ENCODE measurements around the gene PRPF39.
"Not testable (repeated sequence)": the region's sequence is repeated elsewhere in the genome, so short reads cannot be mapped to it uniquely, and the experiment has no call there.

PRPF39 gene, protein sequence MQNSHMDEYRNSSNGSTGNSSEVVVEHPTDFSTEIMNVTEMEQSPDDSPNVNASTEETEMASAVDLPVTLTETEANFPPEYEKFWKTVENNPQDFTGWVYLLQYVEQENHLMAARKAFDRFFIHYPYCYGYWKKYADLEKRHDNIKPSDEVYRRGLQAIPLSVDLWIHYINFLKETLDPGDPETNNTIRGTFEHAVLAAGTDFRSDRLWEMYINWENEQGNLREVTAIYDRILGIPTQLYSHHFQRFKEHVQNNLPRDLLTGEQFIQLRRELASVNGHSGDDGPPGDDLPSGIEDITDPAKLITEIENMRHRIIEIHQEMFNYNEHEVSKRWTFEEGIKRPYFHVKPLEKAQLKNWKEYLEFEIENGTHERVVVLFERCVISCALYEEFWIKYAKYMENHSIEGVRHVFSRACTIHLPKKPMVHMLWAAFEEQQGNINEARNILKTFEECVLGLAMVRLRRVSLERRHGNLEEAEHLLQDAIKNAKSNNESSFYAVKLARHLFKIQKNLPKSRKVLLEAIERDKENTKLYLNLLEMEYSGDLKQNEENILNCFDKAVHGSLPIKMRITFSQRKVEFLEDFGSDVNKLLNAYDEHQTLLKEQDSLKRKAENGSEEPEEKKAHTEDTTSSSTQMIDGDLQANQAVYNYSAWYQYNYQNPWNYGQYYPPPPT

DNA sequence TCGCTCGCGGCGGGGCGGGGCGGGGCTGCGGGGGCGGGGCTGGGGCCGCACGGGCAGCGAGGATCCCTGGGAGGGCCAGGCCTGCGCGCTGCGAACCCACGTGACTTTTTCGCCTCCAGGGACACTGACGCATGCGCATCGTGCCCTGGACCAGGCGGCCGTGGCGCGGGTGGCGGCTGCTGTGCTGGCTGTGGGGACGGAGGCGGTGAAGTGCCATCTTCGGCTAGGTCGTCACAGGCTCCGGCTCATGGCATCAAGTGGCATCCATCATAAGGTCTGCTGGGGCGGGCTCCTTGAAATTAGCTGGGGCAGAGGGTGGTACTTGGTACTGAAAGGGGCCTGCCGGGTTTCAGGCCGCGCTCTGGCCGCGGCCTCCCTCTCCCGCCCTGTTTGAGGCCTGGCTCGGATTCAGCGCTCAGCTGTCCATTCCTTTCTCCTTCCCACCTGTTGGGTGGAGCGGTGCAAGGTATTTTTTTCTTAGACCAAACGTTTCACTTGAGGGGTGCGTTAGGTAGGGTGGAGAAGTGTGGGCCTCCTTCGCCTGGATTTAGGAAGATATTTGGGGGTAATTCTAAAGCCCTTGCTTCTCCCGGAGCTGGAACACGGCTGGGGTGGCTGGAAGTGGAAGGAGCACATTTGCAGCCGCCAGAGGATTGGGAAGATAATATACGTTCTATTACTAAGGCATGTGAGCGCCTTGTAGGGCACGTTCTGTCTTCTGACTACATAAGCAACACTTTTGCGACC lies at the start of gene PRPF39:
Gene PRPF39, plus strand, starts transcription at position 141 of the 747 bp plus-strand sequence. CDS start 11,124 bp downstream, outside the sequence.
- DNase-seq, result peak; percentile 96

DNA sequence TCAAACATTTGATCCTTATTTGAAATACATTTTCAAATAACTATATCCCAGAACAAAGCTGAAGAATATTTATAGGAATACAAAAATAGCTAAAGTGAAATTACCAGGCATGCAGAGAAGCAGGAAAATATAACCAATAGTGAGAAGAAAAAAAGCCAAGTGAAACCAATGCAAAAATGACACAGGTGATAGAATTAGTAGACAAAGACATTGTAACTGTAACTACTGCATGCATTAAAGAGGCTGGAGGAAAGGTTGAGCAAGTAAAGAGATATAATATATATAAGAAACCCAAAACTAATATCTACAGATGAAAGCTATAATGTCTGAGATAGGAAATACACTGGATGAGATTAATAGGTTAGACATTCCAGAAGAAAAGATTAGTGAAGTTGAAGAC lies 49.2 kb upstream of the PRPF39 start:
- no peak for DNase-seq

DNA sequence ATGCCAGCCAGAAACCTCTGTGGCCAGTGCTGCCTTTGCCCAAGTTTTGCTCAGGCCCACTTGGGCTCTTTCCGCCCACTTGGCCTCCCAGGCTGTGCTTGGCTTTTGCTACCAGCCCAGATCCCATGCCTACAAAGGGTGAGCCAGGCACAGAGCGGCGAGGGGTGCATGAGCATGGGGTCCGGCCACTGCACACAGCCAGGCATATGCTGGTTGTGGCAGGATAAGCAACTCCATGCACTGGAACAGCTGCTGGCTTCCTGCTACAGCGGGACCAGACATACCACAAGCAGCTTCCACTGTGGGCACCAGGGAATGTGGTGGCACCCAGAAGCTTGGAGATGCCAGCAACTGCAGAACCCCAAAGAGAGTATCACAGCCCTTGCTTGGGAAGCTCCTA lies 45.7 kb upstream of the PRPF39 start:
- DNase-seq, result no peak

DNA sequence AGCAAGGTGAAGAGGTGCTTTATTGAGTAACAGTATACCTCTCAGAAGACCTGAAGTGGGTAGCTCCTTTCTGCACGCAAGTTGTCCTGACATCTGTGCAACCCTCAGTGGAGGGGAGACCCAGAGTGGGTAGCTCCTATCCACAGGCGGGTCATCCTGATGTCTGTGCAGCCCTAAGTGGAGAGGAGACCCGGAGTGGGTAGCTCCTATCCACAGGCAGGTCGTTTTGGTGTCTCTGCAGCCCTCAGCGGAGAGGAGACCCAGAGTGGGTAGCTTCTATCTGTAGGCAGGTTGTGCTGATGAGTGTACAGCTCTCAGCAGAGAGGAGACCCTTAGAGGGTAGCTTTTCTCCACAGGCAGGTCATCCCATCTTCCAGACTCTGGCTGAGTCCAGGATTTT lies 45.1 kb upstream of the PRPF39 start:
- DNase-seq, result no peak

DNA sequence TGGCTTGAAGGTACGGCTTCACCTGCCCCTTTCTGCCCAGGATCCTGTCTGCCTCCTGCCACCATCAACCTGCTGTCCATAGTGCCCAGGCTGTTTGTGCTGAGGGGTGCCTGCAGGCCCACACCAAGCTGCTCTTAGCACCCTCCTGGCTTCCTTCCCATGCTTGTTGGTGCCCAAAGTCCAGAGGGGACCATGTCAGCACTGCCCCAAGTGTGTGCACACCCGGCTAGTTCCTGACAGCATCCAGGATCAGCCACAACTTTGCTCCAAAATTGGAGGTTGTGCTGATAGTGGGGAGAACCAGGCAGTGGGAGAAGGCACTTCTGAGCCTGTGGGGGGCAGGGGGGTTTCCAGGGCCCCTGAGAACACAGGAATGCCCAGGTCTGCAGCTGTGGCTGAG lies 44.5 kb upstream of the PRPF39 start:
- no peak for DNase-seq

DNA sequence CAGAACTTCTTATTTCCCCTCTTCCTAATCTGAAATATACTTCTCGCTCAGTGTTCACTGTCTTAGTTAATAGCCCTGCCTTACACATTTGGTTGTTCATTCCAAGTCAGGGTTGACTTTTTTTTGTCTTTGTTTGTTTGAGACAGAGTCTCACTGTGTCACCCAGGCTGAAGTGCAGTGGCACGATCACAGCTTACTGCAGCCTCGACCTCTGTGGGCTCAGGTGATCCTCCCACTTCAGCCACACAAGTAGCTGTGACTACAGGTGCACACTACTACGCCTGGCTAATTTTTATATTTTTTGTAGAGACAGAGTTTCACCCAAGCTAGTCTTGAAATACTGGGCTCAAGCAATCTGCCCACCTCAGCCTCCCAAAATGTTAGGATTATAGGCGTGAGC lies 42.3 kb upstream of the PRPF39 start:
- no peak for DNase-seq

DNA sequence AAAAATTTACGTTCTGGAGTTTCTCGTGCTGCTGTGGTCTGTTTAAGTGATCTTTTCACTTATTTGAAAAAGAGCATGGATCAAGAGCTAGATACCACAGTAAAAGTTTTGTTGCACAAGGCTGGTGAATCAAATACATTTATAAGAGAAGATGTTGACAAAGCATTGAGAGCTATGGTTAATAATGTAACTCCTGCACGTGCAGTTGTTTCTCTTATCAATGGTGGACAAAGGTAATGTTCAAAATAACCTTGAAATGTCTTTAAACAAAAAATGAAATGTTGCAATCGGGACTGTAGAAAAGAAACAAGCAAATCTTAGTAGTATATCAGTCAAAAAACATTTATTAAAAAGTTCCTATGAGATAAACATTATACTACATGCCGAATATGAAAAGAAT lies 39.3 kb upstream of the PRPF39 start:
- no peak for DNase-seq

DNA sequence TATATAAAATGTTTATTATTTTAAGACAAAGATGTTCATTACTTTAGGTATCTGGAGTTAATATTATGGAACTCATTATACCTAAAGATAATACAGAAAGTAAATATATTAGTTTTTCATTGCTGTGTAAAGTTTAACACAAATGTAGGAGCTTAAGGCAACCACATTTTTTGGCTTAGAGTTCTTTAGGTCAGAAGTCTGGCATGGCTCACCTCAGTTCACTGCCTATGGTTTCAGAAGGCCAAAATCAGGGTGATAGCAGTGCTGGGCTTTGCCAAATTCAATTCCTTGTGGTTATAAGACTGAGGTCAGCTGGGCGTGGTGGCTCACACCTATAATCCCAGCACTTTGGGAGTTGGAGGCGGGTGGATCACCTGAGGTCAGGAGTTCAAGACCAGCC lies 35.5 kb upstream of the PRPF39 start:
- DNase-seq, result no peak

DNA sequence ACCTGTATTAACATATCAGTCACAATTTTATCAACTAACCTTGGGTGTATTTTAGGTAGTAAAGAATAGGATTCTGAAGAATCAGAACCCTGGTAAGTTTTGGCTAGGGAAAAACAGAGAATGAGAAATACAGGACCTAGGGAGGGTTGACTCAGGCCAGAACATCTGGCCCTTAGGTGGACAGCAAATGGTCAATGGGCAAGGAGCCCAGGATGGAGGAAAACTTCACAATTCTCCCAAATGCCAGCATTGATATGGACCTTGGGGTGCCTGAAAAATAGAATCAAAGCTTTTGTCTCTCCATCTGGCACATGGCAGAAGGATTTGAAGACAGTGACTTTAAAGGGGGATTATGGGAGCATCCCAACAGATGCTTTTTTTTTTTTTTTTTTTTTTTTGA lies 32.7 kb upstream of the PRPF39 start:
- no peak for DNase-seq

DNA sequence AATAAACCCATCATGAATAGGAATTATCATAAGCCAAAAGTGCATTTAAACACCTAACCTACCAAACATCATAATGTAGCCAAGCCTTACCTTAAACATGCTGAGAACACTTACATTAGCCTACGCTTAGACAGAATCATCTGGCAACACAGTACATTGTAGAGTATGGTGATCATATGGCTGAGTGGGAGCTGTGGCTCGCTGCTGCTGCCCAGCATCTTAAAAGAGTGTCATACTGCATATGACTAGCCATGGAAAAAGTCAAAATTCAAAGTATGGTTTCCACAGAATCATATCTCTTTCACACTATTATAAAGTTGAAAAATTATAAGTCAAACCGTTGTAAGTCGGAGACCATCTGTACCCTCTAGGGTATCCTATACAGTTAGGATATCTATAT lies 32.0 kb upstream of the PRPF39 start:
- no peak for DNase-seq

DNA sequence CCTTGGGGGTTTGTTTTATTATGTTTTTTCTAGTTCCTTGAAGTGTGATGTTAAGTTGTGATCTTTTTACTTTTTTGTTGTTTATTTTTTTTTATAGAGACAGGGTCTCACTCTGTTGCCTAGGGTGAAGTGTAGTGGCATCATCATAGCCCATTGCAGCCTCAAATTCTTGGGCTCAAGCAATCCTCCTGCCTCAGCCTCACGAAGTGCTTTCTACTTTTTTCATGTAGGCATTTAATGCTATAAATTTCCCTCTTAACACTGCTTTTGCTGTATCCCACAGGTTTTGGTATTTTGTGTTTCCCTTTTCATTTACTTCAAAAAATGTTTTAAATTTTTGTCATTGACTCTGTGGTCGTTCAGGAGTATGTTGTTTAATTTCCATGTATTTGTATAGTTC lies 26.6 kb upstream of the PRPF39 start:
- no peak for DNase-seq

DNA sequence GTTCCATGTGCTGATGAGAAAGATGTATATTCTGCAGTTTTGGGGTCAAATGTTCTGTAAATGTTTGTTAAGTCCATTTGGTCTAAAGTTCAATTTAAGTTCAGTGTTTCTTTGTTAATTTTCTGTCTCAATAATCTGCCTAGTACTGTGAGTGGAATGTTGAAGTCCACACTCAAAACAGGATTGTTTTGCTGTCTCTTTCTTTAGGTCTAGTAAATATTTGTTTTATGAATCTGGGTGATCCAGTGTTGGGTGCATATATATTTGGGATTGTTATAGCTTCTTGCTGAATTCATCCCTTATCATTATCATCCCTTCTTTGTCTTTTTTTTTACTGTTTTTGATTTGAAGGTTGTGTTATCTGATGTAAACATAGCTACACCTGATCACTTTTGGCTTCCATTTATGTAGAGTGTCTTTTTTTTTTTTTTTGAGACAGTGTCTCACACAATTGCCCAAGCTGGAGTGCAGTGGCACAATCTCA lies 26.0 kb upstream of the PRPF39 start:
- DNase-seq, result no peak

DNA sequence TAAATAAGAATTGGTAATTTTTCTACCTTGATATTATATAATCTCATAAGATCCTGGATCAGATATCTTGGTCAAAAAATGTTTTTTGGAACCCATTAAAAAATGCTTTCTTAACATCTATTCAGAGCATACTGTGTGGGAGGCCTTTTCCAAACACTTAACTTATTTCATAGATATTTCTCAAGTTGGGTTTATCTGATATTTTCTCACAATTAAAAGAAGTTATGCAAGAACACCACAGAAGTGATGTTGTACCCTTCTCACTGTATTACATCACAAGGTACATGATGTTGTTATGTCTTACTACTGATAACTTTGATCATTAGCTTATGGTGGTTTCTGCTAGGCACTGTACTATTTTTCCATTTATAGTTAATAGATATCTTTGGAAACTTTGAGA lies 23.4 kb upstream of the PRPF39 start:
- no peak for DNase-seq

DNA sequence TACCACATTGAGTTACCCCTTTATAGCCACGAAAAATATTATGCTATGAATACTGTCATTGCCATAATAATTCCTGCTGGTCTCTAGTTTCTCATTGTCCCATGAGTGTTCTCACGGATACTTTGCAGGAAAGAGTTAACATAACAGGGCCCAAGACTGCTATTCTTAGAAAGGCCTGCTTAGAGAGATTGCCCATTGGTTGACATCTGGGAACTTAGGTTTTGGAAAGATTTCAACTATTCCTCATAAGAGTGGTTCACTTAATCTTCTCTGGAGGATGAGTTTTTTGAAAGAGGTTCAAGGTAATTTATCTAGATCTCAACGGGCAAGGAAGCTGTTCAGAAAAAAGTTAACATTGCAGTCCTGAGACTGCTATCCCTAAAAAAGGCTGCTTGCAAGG lies 18.4 kb upstream of the PRPF39 start:
- no peak for DNase-seq

DNA sequence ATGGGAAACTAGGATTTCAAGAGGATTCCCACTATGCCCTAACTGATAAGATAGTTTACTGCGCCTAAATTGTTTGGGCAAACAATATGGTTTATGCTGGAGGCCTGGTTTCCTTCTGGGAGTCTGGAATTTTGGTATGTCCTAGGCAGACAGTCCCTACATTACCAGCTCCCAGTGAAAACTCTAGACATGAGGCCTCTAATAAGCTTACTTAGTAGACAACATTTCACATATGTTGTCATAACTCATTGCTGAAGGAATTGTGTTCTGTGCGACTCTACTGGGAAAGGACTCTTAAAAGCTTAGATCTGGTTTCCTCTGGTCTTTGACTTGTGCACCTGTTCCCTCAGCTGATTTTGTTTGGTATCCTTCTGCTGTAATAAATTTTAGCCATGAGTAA lies 18.0 kb upstream of the PRPF39 start:
- DNase-seq, result no peak

DNA sequence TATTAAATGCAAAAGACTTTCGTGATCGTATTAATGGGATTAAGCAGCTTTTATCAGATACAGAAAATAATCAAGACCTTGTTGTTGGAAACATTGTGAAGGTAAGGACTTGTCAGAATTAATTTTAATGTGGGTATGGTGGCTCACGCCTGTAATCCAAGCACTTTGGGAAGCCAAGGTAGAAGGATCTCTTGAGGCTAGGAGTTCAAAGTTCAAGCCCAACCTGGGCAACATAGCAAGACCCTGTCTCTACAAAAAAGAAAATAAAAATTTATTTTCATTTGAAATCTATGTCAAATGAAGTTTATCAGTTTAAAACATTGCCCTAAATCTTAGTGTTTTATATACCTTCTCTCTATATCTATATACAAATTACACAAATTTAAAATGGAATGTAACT lies 17.2 kb upstream of the PRPF39 start:
- no peak for DNase-seq

DNA sequence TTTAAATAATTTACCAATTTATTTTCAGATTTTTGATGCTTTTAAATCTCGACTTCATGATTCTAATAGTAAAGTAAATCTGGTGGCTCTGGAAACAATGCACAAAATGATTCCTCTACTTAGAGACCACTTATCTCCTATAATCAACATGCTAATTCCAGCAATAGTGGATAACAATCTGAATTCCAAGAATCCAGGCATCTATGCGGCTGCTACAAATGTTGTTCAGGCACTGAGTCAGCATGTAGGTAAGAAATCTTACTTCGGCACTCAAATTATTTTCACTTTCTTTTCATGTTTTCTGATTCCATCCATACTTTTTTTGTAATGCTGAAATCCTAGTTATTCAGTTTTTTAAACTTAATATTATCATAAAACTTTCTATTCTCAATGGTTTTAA lies 15.5 kb upstream of the PRPF39 start:
- DNase-seq, result no peak

DNA sequence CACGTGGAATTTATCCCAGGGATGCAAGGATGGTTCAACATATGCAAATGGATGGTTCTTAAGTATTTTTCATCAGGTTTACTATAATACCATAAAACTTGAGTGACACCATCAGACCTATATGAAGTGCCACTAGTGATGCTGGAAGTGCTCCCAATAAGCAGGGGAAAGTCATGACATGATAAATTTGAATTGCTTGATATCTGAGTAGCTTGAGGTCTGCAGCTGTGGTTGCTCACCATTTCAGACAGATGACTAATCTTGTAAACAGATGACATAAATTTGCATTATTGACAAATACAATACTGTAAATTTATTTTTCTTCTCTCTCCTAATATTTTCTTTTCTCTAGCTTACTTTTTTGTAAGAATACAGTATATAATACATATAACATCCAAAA lies 13.7 kb upstream of the PRPF39 start:
- DNase-seq, result no peak

DNA sequence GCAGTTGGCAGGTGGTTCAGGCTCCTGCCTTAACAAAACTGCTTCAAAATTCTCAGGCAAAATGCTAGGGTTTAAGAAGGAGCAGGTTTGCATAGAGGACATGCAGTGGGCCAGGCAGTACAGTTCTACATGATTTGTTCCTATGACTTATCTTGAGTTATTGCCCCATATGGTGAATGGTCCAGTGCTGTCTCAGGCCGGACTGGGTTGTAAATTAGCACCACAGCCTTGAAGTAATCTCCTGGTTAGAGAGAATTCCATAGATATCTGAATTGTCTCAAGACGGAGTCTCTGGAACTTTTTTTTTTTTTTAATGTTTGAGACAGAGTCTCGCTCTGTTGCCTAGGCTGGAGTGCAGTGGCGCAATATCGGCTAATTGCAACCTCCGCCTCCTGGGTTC lies 11.8 kb upstream of the PRPF39 start:
- no peak for DNase-seq

DNA sequence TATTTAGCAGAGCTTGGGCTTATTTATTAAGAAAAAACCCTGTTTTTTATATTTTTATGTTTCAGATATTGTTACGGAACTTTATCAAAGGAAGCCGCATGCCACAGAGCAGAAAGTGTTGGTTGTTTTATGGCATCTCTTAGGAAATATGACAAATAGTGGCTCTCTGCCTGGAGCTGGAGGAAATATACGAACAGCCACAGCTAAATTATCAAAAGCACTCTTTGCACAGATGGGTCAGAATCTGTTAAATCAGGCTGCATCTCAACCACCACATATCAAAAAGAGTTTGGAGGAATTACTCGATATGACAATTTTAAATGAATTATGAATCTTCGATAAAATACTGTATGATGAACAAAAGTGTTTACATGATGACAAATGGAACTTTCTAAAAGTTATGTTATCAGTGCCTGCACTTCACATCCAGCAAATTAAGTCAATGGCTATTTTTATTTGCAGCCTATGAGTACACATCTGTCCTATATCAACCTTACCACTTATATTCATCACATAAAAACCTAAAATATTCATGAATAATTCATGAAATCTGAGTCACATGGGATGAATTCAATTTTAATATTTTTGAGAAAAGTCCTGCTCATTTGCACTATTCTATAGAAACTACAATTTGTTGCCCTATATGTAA lies 10.6 kb upstream of the PRPF39 start:
- no peak for DNase-seq

DNA sequence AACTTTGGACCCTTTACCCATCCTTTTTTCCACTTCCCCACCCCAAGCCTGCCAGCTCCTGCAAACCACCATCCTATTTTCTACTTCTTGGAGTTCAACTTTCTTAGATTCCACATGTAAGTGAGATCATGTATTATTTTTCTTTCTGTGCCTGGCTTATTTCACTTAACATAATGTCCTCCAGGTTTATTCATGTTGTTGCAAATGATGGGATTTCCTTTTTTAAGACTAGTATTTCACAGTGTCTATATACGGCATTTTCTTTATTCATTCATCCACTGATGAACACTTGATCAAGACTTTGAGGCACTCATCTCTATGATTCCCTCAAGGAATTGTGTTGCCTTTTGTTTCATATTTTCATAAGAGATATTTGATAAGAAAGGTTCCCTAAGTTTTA lies 5.6 kb upstream of the PRPF39 start:
- DNase-seq, result no peak

DNA sequence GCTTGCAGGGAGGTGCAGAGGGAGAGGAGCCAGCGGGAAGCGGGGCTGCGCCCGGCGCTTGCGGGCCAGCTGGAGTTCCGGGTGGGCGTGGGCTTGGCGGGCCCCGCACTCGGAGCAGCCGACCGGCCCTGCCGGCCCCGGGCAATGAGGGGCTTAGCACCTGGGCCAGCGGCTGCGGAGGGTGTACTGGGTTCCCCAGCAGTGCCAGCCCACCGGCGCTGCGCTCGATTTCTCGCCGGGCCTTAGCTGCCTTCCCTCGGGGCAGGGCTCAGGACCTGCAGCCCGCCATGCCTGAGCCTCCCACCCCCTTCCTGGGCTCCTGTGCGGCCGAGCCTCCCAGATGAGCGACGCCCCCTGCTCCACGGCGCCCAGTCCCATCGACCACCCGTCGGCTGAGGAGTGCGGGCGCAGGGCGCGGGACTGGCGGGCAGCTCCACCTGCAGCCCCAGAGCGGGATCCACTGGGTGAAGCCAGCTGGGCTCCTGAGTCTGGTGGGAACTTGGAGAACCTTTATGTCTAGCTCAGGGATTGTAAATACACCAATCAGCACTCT lies 3.4 kb upstream of the PRPF39 start:
- not testable (repeated sequence) for DNase-seq

DNA sequence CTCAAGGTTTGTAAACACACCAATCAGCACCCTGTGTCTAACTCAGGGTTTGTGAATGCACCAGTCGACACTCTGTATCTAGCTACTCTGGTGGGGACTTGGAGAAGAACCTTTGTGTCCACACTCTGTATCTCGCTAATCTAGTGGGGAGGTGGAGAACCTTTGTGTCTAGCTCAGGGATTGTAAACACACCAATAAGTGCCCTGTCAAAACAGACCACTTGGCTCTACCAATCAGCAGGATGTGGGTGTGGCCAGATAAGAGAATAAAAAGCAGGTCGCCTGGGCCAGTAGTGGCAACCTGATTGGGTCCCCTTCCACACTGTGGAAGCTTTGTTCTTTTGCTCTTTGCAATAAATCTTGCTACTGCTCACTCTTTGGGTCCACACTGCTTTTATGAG lies 2.8 kb upstream of the PRPF39 start:
- DNase-seq, result not testable (repeated sequence)

Data from midbrain (tissue), 1 donor.